ENCODE results near the gene RAB13. TPM values are rescaled to one million over a fixed set of nuclear protein-coding genes. Genes with fewer than 3 reads are reported as not detected.

Gene RAB13
- total RNA-seq, 1 donor from 2014 or later, result 83.3 TPM

DNA sequence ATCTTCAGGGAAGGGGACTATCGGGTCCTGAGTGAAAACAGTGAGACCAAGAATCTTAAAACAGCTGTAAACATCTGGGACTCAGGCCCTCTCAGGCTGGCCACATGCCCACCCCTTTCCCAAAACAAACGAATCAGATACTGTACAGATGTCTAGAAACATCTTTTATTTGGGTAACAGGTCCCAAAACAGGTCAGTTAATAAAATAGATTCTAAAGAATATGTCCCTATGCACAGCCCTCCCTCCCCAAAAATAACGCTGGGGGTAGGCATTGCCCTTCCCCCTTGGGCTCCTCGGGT is 27.2 kb downstream of the RAB13 start:
- H3K27me3 Mint-ChIP-seq, result no peaks in the 10 kb centered on the region
- peaks cover 44% of the 10 kb centered on the region for H3K4me1 Mint-ChIP-seq (ENCODE audit: low read depth)
- TF ChIP-seq, protein P1, sequence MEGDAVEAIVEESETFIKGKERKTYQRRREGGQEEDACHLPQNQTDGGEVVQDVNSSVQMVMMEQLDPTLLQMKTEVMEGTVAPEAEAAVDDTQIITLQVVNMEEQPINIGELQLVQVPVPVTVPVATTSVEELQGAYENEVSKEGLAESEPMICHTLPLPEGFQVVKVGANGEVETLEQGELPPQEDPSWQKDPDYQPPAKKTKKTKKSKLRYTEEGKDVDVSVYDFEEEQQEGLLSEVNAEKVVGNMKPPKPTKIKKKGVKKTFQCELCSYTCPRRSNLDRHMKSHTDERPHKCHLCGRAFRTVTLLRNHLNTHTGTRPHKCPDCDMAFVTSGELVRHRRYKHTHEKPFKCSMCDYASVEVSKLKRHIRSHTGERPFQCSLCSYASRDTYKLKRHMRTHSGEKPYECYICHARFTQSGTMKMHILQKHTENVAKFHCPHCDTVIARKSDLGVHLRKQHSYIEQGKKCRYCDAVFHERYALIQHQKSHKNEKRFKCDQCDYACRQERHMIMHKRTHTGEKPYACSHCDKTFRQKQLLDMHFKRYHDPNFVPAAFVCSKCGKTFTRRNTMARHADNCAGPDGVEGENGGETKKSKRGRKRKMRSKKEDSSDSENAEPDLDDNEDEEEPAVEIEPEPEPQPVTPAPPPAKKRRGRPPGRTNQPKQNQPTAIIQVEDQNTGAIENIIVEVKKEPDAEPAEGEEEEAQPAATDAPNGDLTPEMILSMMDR (IDR thresholded peaks at IDR 0.05; ENCODE audit: unreplicated experiment), result no peak
- peak overlapping the region; percentile 99 for H3K4me3 Mint-ChIP-seq (ENCODE audit: low read depth)
- no peak for DNase-seq (ENCODE audit: low spot score, unreplicated experiment)
- H3K27ac Mint-ChIP-seq, result peak overlapping the region; percentile 99
- H3K9me3 Mint-ChIP-seq (ENCODE audit: low read depth), result no peaks in the 10 kb centered on the region
- peaks cover 10% of the 10 kb centered on the region for H3K36me3 Mint-ChIP-seq (ENCODE audit: insufficient read depth)

DNA sequence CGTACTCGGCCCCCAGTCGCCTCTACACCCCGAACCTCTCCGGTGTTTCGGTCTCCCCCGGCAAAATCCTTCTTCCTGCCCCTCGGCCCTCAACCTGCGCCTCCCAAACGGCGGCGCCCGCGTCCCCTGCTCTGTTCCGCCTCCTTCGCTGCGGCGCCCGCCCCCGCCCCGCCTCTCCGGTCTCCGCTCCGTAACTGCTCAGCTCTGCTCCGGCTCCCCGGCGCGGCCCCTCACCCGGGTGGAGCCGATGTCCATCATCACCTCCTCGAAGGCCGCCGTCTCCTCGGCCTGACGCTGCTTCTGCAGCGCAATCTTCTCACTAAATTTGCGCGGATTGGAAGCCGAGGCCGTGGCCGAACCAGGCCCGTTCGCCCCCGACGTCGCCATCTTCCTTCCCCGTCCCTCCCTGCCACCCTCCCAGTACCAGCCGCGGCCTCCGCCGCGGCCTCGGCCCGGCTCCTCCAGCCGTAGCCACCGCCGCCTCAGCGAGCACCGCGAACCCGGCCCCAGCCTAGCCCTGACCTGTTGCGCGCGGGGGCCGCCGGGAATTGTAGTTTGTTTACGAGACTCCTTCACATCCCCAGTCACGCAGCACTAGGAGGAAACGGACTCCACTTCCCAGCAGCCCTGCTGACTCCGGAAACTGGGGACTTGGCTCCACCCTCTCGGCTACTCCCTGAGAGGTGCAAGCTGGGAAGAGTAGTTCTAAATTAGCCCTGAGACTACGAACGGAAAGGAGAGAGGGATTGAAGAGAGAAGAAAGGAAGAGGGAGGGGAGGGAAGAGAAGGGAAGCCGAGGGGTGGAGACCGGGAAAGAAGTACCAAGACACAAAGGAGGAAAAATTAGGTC is 27.8 kb downstream of the RAB13 start, which contains the start of gene CRTC2:
Gene CRTC2, minus strand, starts transcription at position 502 of the 850 bp plus-strand sequence. Its CDS starts 115 bp downstream, at position 387.
- peak within 1 kb of the TSS; percentile 99 for H3K27ac Mint-ChIP-seq
- peaks cover 10% of the 10 kb centered on the region for H3K36me3 Mint-ChIP-seq (ENCODE audit: insufficient read depth)
- no peaks in the 10 kb centered on the region for H3K27me3 Mint-ChIP-seq
- peak; percentile 94 for DNase-seq (ENCODE audit: low spot score, unreplicated experiment)
- H3K4me3 Mint-ChIP-seq (ENCODE audit: low read depth), result peak within 1 kb of the TSS; percentile 99
- peaks cover 40% of the 10 kb centered on the region for H3K4me1 Mint-ChIP-seq (ENCODE audit: low read depth)
- TF ChIP-seq, protein P1 (IDR thresholded peaks at IDR 0.05; ENCODE audit: unreplicated experiment), result no peak
- no peaks in the 10 kb centered on the region for H3K9me3 Mint-ChIP-seq (ENCODE audit: low read depth)

DNA sequence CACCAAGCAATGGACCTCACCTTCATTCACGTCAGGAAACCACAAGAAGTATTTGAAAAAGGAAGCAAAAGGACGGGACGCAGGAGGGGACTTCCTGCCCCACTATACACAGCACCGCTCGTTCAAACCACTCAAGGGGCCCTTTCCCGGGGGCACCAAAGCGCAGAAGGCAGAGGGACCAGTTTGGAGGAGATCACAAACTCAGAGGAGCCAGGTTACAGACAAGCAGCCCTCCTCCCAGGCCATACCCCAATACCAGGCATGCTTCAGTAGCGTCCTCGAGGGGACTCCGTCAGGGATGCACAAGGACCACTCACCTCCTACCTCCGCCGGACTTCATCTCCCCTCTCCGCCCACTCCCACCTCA is 28.4 kb downstream of the RAB13 start:
- H3K9me3 Mint-ChIP-seq (ENCODE audit: low read depth), result no peaks in the 10 kb centered on the region
- TF ChIP-seq, protein P1 (IDR thresholded peaks at IDR 0.05; ENCODE audit: unreplicated experiment), result no peak
- no peak for DNase-seq (ENCODE audit: low spot score, unreplicated experiment)
- H3K4me1 Mint-ChIP-seq (ENCODE audit: low read depth), result peaks cover 39% of the 10 kb centered on the region
- peak overlapping the region; percentile 99 for H3K27ac Mint-ChIP-seq
- H3K4me3 Mint-ChIP-seq (ENCODE audit: low read depth), result peak overlapping the region; percentile 99
- no peaks in the 10 kb centered on the region for H3K27me3 Mint-ChIP-seq
- peaks cover 10% of the 10 kb centered on the region for H3K36me3 Mint-ChIP-seq (ENCODE audit: insufficient read depth)

DNA sequence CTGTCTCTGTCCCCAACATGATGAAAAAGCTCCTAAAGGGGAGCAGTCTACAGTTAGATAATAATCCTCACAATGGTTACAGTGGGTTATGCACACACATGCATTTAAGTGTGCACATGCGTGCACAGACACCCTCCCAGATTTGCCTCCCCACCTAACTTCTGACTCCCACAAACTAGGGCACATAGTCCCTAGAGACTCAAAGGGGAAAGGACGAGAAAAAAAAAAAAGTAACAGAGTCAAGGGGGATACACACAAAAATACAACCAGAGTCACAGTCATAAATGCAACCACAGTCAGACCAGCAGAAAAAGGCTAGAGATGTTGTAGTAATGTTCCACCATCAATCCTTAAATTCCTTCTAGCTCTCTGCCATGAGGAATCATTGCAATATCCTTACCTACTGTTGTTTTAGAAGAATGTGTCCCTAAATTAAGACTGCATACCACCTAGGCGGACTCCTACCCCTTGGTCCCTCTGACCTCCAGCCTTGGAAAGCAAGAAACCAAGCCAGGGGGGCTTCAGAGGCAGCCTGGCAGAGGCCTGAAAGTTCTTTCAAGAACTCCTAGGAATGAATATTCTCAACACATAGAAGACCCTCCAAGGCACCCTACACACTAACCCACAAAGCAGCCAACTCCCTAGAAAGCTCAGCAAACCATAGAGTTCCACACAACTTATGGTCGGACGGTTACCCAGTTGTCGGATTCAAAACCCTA is 29.0 kb downstream of the RAB13 start:
- DNase-seq (ENCODE audit: low spot score, unreplicated experiment), result no peak
- peak overlapping the region; percentile 99 for H3K4me3 Mint-ChIP-seq (ENCODE audit: low read depth)
- TF ChIP-seq, protein P1 (IDR thresholded peaks at IDR 0.05; ENCODE audit: unreplicated experiment), result no peak
- peaks cover 34% of the 10 kb centered on the region for H3K4me1 Mint-ChIP-seq (ENCODE audit: low read depth)
- H3K36me3 Mint-ChIP-seq (ENCODE audit: insufficient read depth), result peaks cover 10% of the 10 kb centered on the region
- no peaks in the 10 kb centered on the region for H3K27me3 Mint-ChIP-seq
- H3K27ac Mint-ChIP-seq, result peak overlapping the region; percentile 99
- H3K9me3 Mint-ChIP-seq (ENCODE audit: low read depth), result no peaks in the 10 kb centered on the region

DNA sequence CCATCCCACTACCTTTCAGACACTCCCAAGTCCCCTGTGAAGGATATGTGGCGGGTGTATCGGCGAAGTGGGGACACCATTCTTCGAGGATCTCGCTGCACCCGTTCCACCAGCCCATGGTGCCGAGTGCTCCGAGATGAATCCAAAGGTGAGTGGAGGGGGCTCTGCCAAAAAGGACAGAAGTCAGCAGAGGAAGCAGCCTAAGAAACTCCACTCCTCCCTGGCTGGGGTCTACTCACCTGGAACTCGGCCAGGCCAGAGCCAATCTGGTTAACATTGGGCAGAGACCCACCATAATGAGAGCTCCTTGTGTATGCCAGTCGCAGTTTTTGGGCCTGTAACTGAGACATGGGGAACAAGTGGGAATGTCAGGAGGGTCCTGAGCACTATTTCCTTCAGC is 31.3 kb downstream of the RAB13 start:
- DNase-seq (ENCODE audit: low spot score, unreplicated experiment), result no peak
- Mint-ChIP-seq H3K9me3 (ENCODE audit: low read depth) (no peaks in the 10 kb centered on the region), H3K4me1 (ENCODE audit: low read depth) (peaks cover 22% of the 10 kb centered on the region), H3K4me3 (ENCODE audit: low read depth) (no peak overlapping the region), H3K27ac (peak overlapping the region; percentile 12), H3K36me3 (ENCODE audit: insufficient read depth) (peaks cover 8% of the 10 kb centered on the region), H3K27me3 (no peaks in the 10 kb centered on the region)
- TF ChIP-seq, protein P1 (IDR thresholded peaks at IDR 0.05; ENCODE audit: unreplicated experiment), result no peak
